ELF-1 (cell line): ENCODE results near the gene OPRD1.
"Not testable (repeated sequence)": the region's sequence is repeated elsewhere in the genome, so short reads cannot be mapped to it uniquely, and the experiment has no call there.

Source experiments
- DNase-seq: peaks from one replicate; pipeline ENCODE4 v3.0.0-alpha.2; 2016; ENCODE audit warnings: low read depth, low spot score

Gene OPRD1

GRCh38 chr1:28801461-28801860 is 10.5 kb upstream of the OPRD1 start:
- DNase-seq: peak; percentile 51

- DNase-seq: no peak
These were observed 8.9 kb upstream of the OPRD1 start for GRCh38 chr1:28803051-28803450.

GRCh38 chr1:28803662-28804061 is 8.3 kb upstream of the OPRD1 start:
- no peak for DNase-seq

- no peak for DNase-seq
These were observed 7.9 kb upstream of the OPRD1 start for GRCh38 chr1:28804071-28804470.

GRCh38 chr1:28807046-28807445 is 4.9 kb upstream of the OPRD1 start:
- DNase-seq: no peak

- DNase-seq: no peak
These were observed 4.0 kb upstream of the OPRD1 start for GRCh38 chr1:28807986-28808385.

GRCh38 chr1:28811369-28811765 is 603 bp upstream of the OPRD1 start:
- DNase-seq: no peak

GRCh38 chr1:28812669-28813468 is 899 bp downstream of the OPRD1 start:
- no peak for DNase-seq

- no peak for DNase-seq
These were observed 2.0 kb downstream of the OPRD1 start for GRCh38 chr1:28813931-28814465.

GRCh38 chr1:28815533-28816185 is 3.7 kb downstream of the OPRD1 start:
- DNase-seq: peak; percentile 26

GRCh38 chr1:28817133-28817532 is 5.2 kb downstream of the OPRD1 start:
- DNase-seq: no peak

GRCh38 chr1:28819020-28819419 is 7.0 kb downstream of the OPRD1 start:
- no peak for DNase-seq

GRCh38 chr1:28822799-28823198 is 10.8 kb downstream of the OPRD1 start:
- no peak for DNase-seq

- not testable (repeated sequence) for DNase-seq
These were observed 12.1 kb downstream of the OPRD1 start for GRCh38 chr1:28824061-28824460.

- DNase-seq: peak; percentile 57
These were observed 16.4 kb downstream of the OPRD1 start for GRCh38 chr1:28828227-28828858.

- DNase-seq: no peak
These were observed 18.8 kb downstream of the OPRD1 start for GRCh38 chr1:28830814-28831213.

- DNase-seq: no peak
These were observed 21.0 kb downstream of the OPRD1 start for GRCh38 chr1:28832966-28833365.

- no peak for DNase-seq
These were observed 21.4 kb downstream of the OPRD1 start for GRCh38 chr1:28833381-28833780.

GRCh38 chr1:28835237-28835650 is 23.3 kb downstream of the OPRD1 start:
- DNase-seq: no peak

- no peak for DNase-seq
These were observed 24.5 kb downstream of the OPRD1 start for GRCh38 chr1:28836421-28836956.

GRCh38 chr1:28840928-28841544 is 29.1 kb downstream of the OPRD1 start:
- DNase-seq: no peak
